ENCODE data around the gene HGS.
"Not testable (repeated sequence)": the region's sequence is repeated elsewhere in the genome, so short reads cannot be mapped to it uniquely, and the experiment has no call there.

HGS gene

DNA sequence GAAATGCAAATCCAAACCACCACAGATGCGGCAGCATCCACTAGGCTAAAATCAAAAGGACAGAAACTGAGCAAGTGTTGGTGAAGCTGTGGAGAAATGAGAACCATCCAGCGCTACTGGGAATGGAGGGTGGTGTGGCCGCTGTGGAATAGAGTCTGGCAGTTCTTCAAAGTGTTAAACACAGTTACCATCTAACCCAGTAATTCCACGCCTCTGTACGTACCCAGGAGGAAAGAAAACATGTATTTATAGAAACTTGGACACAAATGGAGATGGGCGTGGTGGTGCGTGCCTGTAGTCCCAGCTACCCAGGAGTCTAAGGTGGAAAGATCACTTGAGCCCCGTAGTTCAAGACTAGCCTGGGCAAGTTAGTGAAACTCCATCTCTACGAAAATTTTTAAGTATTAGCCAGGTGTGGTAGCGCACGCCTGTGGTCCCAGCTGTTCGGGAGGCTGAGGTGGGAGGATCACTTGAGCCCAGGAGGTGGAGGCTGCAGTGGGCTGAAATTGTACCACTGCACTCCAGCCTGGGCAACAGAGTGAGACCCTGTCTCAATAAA is 39.9 kb downstream of the HGS start:
- no peak for DNase-seq

DNA sequence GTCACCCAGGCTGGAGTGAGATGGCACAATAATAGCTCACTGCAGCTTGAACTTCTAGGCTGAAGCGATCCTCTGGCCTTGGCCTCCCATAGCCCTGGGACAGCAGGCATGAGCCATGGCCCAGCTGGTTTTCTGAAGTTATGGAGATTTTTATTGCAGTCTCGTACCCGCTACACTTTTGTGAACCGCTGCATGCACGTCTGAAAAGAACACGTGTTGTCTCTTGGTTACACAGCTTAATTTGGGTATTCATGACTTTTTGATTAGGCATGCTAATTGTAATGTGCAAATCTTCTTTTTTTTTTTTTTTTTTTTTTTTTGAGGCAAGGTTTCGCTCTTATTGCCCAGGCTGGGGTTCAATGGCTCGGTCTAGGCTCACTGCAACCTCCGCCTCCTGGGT is 41.6 kb downstream of the HGS start:
- DNase-seq: no peak

DNA sequence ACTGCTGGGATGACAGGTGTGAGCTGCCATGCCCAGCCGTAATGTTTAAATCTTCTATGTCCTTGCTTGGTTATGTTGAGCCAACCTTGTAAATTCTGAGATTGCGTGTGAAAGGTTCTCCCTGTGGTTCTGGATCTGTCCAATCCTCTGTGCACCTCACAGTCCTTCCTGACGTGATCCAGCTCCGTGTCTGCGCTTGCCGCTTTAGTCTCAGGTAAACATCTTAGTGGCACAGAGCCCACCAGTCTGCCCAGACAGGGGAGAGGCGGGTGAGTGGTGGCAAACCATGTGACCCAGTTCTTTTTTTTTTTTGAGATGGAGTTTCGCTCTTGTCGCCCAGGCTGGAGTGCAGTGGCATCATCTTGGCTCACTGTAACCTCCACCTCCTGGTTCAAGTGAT is 42.2 kb downstream of the HGS start:
- no peak for DNase-seq

DNA sequence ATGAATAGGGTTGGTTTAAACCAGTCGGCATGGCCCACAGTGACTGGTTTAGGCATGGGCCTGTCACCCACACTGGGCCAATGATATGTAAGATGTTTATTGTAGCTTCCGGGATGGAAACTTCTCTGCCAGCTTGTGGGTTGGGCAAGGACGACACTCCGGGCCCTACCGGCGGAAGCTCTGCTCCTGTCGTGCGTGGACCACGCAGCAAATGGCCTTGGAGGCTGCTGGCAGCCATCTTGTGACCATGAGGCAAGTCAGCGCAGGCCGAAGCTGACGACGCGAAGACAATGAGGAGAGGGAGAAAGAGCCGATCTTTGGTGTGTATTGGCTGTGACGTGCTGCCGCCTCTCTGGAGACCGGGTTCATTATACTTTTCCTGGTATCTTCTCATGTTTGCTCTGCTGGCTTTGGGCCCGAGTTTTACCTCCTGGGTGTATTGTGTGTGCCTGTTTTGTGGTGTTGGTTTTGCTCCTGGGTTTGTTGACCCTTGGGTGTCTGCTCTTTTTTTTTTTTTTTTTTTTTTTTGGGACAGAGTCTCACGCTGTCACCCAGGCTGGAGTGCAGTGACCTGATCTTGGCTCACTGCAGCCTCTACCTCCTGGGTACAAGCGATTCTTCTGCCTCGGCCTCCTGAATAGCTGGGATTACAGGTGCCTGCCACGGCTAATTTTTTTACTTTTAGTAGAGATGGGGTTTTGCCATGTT is 43.7 kb downstream of the HGS start:
- DNase-seq: no peak

DNA sequence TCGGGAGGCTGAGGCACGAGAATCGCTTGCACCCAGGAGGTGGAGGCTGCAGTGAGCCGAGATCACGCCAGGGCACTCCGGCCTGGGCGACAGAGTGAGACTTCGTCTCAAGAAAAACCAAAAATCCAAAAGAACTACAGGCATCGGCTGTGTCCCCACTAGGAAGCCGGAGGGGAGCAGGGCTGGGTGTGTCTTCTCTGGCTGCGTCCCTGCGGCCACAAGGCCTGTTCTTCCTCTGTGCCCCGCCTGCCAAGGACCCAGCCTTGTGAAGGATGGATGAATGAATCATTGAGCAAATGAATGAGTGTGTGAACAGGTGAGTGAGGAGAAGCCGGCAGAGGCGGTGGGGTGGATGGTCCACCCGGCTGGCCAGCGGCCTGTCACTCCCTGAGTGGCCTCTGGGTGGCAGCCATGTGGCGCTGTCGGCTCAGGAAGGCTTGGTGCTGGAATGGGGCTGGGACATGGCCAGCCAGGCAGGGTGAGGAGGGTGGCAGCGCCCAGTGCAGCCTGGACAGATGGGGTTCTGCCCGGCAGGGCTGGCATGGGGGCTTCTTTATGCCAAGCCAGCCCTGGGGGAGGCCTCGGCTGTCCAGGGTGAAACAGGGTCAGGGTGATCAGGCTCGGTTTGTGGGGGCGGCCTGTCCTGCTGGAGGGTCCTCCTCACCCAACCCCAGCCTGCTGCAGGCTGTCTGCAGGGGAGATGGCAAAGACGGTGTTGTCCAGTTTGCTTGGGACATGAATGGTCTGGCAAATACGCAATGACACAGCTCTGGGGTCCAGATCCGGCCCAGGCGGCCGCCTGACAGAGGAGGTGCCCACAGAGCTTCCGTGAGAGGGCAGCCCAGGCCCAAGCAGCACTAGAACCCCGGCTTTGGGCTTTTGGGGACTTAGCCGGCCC is 49.9 kb downstream of the HGS start:
- peak; percentile 80 for DNase-seq

DNA sequence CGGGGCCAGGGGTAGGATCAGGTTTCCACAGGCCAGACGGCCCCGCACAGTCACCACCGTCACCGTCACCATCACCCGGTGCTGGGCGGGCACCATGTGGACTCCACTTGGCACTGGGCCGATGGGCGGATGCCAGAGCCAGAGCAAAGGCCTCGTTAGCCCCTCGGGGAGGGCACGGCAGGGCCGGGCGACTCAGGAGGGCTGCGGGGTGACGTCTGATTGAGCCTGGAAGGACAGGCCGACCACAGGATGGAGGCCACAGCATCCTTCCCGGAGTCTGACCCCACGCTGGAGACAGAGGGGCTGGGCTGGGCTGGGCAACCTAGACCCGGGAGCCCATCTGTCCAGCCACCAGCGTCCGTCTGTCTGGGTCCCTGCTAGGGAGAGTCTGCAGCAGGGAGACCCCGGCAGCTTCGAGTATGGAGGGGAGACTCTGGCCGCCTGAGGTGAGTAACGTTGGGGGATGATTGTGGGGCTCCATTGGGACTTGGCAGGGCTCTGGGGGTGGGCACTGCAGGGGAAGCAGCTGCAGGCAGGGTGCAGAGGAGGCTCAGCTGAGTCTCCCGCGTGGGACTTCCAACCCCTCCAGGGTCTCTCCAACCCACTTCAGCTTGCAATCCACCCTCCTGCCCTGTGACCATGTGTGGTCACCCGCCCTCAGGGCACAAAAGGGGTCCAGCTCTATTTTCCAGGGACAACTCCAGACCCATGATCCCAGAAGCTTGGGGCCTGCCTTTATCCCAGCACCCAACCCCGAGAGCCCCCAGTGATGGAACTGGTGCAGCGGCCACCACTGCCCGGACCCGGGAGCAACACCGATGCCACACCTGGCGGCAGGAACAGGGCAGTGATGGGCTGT is 50.8 kb downstream of the HGS start:
- no peak for DNase-seq

DNA sequence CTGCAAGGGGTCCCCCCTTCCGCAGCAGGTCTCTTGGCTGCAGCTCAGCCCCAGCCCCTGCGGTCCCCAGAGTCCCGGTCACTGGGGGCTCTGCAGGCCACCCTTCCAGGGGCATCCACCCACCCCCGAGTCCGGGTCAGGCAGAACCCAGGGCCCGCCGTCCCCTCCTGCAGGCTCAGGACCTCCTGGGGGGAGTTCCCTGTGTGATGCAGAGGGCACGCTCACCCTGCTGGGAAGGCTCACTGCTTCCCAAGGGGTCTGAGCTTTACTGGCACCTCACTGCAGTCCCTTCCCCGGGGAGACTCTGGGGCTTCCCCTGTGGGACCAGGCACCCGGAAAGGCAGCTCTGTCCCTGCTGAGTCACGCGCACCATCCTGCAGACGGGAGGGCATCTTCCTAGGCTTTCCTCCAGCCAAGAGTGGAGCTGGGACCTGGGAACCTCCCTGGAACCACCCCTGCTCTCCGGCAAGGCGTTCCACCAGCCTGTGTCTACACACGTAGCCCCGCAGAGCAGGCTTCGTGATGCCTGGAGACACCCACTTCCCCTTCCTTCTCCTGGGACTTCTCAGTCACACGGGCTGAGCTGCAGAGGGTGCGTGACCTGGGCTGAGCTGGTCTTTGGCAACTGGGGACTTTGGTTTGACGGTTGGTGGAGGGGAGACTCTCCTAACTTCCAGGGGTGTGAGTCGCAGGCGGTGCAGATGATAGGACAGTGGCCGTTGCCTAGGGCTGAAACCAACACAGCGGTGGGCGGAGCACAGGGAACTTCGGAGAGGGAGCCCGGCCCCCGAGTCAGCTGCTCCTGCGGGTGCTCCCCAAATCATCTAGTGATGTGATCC is 51.7 kb downstream of the HGS start:
- DNase-seq: no peak

DNA sequence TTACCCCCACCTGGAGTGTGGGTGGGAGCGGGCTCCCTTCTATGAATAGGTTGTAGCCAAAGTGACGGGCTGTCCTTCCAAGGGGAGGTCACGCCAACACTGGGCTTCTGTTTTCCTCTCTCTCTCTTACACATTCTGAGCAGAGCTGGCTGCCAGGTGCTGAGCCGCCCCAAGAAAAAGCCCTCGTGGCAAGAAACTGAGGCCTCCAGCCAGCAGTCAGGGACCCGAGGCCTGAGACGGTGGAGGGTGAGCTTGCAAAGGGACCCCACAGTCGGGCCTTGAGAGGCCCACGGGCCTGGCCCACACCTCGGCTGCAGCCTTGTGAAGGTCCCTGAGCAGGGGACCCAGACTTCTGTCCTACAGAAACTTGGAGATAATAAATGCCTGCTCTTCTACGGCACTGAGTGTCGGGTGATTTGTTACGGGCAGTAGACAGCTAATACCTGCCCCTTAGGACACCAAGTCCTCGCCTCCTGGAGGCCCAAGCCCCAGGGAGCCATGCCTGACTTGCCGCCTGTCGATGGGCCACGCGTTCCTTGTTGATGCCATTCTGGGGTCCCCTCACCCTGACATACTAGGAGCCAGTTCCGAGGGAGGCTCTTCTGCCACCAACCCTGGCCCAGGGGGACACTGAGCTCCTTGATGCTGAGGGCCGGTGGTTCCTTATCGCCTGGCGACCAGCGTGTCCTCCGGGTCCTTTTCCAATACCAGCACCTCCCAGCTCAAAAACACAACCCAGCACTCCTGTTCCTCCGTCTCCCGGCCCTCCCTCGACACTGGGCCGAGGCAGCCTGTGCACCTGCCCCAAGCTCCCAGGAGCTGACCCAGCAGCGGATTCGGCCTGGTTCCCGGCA is 54.4 kb downstream of the HGS start:
- no peak for DNase-seq

DNA sequence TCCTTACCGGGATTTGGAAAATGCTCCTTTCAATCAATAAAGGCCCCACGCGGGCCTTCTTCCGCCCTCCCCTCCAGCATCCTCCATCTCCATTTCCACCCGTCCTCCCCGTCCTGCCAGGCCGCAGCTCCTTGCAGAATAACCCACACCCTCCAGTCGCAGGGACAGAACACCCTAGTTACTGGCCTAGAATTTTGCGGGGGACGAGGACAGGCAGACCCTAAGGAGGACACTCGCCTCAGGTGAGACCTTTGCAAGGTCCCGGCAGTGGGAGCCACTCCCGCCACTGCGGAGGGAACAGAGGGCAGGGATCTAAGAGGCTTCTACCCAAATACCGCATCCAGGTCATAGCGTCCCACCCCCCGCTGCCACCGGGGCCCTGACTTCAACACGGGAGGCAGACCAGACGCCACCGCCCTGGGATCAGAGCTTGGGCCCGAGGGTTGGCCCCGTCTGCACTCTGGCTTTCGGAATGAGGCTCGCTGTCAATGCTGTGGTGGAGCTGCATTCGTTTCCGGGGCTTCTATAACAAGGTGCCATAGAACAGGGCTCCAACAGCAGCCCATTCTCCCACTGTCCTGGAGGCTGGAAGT is 55.1 kb downstream of the HGS start:
- no peak for DNase-seq

DNA sequence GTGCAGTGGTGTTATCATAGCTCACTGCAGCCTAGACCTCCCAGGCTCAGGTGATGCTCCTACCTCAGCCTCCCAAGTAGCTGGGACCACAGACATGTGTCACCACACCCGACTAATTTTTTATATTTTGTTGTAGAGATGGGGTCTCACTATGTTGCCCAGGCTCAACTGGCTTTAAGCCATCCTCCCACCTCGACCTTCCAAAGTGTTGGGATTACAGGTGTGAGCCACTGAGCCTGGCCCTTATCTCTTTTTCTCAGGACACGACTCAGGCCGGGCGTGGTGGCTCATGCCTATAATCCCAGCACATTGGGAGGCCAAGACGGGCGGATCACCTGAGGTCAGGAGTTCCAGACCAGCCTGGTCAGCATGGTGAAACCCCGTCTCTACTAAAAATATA is 55.8 kb downstream of the HGS start:
- DNase-seq: not testable (repeated sequence)

DNA sequence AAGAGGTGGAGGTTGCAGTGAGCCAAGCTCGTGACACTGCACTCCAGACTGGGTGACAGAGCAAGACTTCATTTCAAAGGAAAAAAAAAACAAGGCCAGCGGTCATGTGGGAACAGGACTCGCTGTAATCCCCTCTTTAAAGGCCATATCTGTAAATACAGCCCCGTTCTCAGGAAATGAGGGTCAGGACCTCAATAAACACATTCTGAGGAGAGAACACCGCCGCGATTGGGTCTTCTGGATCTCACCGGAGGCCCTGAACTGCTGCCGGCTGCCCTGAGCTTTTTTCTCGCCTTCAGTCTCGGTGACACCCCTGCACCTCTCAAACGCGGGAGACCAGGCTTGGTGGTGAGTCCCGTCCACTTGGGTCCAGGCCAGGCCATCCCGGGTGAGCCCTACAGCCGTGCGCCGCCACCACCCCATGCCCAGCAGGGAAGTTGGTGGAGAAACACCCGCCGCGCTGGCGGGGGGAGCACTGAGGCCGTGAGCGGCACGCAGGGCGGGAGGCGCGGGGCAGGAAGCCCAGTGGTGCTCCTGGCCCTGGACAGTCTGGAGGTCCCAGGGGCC is 56.7 kb downstream of the HGS start:
- DNase-seq: no peak

DNA sequence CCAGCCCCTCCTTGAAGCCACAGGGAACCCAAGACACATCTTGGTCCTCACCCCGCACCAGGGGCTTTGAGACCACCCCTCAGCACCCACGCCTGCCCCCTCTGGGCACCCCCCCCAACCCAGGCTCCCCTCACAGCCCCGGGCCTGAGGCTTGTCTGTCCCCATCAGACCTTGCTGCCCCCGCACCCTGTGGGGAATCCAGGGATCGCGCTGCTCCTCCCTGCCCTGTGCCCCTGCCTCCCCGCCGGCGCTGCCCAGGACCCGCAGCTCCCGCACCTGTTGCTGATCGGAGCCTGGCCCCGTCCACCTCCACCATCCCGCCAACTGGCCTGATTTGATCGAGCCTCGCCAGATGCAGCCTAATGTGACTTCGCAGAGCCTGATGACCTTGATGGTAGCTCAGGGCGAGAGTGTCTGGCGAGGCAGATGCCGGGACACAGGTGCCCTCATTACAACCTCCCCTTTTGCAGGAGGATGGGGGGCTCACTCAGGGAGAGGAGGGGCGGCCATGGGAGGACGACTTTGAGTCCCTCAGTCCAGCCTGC is 57.3 kb downstream of the HGS start:
- DNase-seq: no peak

DNA sequence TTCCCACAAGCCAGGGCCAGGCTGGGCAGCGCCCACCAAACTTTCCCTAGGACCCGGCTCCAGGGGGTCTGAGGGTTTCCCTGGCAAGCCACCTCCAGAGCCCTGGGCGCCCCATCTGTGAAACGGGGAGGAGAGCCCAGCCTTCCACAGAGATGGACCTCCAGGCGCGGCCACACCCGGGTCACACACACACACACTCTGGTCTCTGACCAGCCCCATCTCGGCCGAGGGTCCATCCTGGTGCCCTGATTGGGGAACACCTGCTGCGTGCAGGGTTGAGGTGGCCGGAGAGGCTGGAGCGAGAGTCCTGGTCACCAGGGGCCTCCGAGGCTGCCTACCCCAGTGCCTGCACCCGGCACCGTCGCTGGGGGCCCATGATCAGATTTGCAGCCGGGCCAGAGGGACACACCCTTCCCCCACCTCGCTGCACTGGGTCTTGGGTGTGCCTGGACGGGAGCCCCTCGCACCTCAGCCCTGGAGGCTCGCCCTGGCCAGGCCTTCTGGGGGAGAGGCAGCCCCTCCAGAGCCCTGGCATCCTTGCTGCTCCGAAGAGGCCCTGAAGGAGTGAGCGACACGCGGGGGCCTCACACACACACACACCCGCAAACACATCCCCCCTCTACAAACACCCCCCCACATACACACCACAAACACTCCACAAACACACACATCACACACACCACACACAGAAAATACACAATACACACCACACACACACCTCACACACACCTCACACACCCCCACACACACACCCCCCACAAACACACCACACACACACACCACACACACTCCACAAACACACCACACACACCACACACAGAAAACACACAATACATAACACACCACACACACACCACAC is 58.0 kb downstream of the HGS start:
- DNase-seq: no peak
